Vagina (tissue), 2 donors: ENCODE measurements around the gene ADCY7. TPM values are rescaled to one million over a fixed set of nuclear protein-coding genes. Genes with fewer than 3 reads are reported as not detected.

ENCODE experiments used
- DNase-seq, 2 donors: peaks; one replicate each; pipeline ENCODE4 v3.0.0-alpha.2; 2017; ENCODE audit errors: extremely low spot score in 2 of 2
- H3K27ac ChIP-seq: fragments of 200-600 bp; sonication (generic); one replicate; pipeline ENCODE4 v1.5.1; 2019
- H3K27me3 ChIP-seq: fragments of 200-600 bp; sonication (generic); one replicate; pipeline ENCODE4 v1.5.1; 2019
- H3K36me3 ChIP-seq, 2 donors: fragments of 200-600 bp; sonication (generic); one replicate each; pipeline ENCODE4 v1.5.1; 2017 to 2019
- H3K4me1 ChIP-seq: fragments of 200-600 bp; sonication (generic); one replicate; pipeline ENCODE4 v1.5.1; 2019
- H3K4me3 ChIP-seq, 2 donors: fragments of 200-600 bp; sonication (generic); 1 replicate in 1 of 2; 2 replicates in 1 of 2; pipeline ENCODE4 v1.5.1; 2016 to 2019
- H3K9me3 ChIP-seq: fragments of 200-600 bp; sonication (generic); one replicate; pipeline ENCODE4 v1.5.1; 2019
- CTCF ChIP-seq, 3 experiments: fragments of 450-650 bp in 2 of 3; fragments of 200-600 bp in 1 of 3; sonication (generic) in 1 of 3; IDR thresholded peaks; one replicate each; pipeline ENCODE4 v1.5.1; 2017 to 2019; ENCODE audit warnings: antibody characterized with exemption in 3 of 3, mild to moderate bottlenecking in 2 of 3, moderate library complexity in 2 of 3
- POLR2A ChIP-seq, 2 donors: fragments of 450-650 bp; IDR thresholded peaks; one replicate each; pipeline ENCODE4 v1.6.1; 2017; ENCODE audit warnings: antibody characterized with exemption in 2 of 2, mild to moderate bottlenecking in 2 of 2, moderate library complexity in 2 of 2
- POLR2AphosphoS5 ChIP-seq, 2 donors: sonication (generic); formaldehyde crosslinking; IDR thresholded peaks; one replicate each; pipeline ENCODE4 v1.9.0; 2017; ENCODE audit warnings: antibody characterized with exemption in 2 of 2, mild to moderate bottlenecking in 2 of 2, low read depth in 1 of 2; ENCODE audit not compliant: insufficient read depth in 1 of 2
- intact Hi-C: fragments of 100-400 bp; cut with DNase I; formaldehyde crosslinking; loops from one replicate; pipeline ENCODE4 v1.15.1; 2023
- total RNA-seq: library from RNA; depleted of rRNA; stranded (reverse); fragments of >200 nt; gene quantifications from one replicate; pipeline ENCODE4 v1.2.3, GENCODE V29; 2016

ADCY7 gene
- total RNA-seq, 1 donor from 2014 or later, result 18.9 TPM

- Histone ChIP-seq H3K4me3 (no peak overlapping the region), H3K36me3 (no peaks in the 10 kb centered on the region)
- intact Hi-C loops, result no loop called here
Measured at GRCh38 chr16:50294955-50295354, 28.6 kb downstream of the ADCY7 start.

DNA sequence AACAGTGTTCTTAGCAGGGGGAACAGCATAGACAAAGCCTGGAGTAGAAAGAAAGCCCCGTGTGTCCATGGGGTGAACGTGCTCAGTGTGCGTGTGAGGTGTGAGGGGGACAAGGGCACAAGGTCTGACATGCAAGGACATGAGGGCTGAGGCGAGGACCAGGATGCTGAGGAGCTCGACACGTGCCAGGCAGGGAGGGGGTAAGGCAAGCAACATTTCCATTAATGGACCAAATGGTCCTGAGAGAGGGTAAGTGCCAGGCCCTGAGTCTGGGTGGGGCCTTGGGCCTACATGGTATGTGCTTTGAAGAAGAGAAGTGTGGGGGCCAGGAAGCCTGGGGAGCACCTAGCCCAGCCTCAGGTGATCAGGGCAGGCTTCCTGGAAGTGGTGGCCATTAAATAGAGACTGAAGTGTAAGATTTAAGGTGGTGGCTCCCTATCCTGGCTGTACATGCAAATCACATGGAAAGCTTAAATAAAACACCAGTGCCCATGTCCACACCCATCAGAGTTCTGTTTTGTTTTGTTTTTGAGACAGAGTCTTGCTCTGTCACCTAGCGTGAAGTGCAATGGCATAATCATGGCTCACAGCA lies 29.3 kb downstream of the ADCY7 start:
- no peak for TF ChIP-seq CTCF (IDR thresholded peaks at IDR 0.05)
- no peak for TF ChIP-seq POLR2AphosphoS5 (IDR thresholded peaks at IDR 0.05; ENCODE audit: insufficient read depth in 1 of 2, low read depth in 1 of 2)
- no peak for TF ChIP-seq POLR2A (IDR thresholded peaks at IDR 0.05)
- no peak overlapping the region for H3K4me3 ChIP-seq
- intact Hi-C loops, result no loop called here
- H3K4me1 ChIP-seq, result no peaks in the 10 kb centered on the region
- no peaks in the 10 kb centered on the region for H3K9me3 ChIP-seq
- no peaks in the 10 kb centered on the region for H3K27me3 ChIP-seq
- no peaks in the 10 kb centered on the region for H3K36me3 ChIP-seq
- H3K27ac ChIP-seq, result no peak overlapping the region
- no peak for DNase-seq

More at GRCh38 chr16:50294955-50295354, 28.6 kb downstream of the ADCY7 start:
- Histone ChIP-seq H3K4me1 (no peaks in the 10 kb centered on the region), H3K27ac (no peak overlapping the region), H3K27me3 (no peaks in the 10 kb centered on the region), H3K9me3 (no peaks in the 10 kb centered on the region)
- no peak for DNase-seq
- TF ChIP-seq CTCF (IDR thresholded peaks at IDR 0.05) (no peak), POLR2AphosphoS5 (IDR thresholded peaks at IDR 0.05; ENCODE audit: insufficient read depth in 1 of 2, low read depth in 1 of 2) (no peak), POLR2A (IDR thresholded peaks at IDR 0.05) (no peak)

DNA sequence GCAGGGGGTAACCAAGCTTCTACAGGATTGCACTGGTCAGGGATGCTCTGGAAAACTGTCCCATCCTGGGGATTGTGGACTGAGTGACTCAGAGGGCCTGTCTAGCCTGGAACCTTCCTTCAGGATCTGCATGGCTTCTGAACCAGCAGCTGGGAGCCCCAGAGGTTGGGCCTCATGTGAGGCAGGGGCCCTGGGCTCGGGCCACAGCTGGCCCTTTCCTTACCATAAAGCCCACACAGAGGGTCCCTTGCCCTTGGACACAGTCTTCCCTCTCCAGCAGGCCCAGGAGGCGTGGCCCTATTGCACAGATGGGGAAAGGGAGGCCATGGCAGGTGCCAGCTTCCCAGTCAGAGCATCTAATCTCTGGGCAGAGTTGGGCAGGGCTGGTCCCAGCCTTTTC lies 30.5 kb downstream of the ADCY7 start:
- TF ChIP-seq POLR2A (IDR thresholded peaks at IDR 0.05) (no peak), POLR2AphosphoS5 (IDR thresholded peaks at IDR 0.05; ENCODE audit: insufficient read depth in 1 of 2, low read depth in 1 of 2) (no peak), CTCF (IDR thresholded peaks at IDR 0.05) (no peak)
- Histone ChIP-seq H3K36me3 (no peaks in the 10 kb centered on the region), H3K4me3 (no peak overlapping the region), H3K9me3 (no peaks in the 10 kb centered on the region), H3K27ac (no peak overlapping the region), H3K27me3 (no peaks in the 10 kb centered on the region), H3K4me1 (no peaks in the 10 kb centered on the region)
- DNase-seq, result no peak
- intact Hi-C loops, result no loop called here

GRCh38 chr16:50297301-50298074 lies 31.1 kb downstream of the ADCY7 start:
- Histone ChIP-seq H3K27me3 (no peaks in the 10 kb centered on the region), H3K4me3 (no peak overlapping the region), H3K36me3 (no peaks in the 10 kb centered on the region), H3K9me3 (no peaks in the 10 kb centered on the region), H3K27ac (no peak overlapping the region), H3K4me1 (no peaks in the 10 kb centered on the region)
- DNase-seq, result no peak
- TF ChIP-seq POLR2AphosphoS5 (IDR thresholded peaks at IDR 0.05; ENCODE audit: insufficient read depth in 1 of 2, low read depth in 1 of 2), result no peak
- no peak for TF ChIP-seq POLR2A (IDR thresholded peaks at IDR 0.05)
- no peak for TF ChIP-seq CTCF (IDR thresholded peaks at IDR 0.05)
- intact Hi-C loops, result no loop called here

GRCh38 chr16:50298075-50298460 lies 31.7 kb downstream of the ADCY7 start:
- H3K9me3 ChIP-seq, result no peaks in the 10 kb centered on the region
- no peak for DNase-seq
- no peaks in the 10 kb centered on the region for H3K27me3 ChIP-seq
- no peak for TF ChIP-seq POLR2A (IDR thresholded peaks at IDR 0.05)
- TF ChIP-seq CTCF (IDR thresholded peaks at IDR 0.05), result no peak
- TF ChIP-seq POLR2AphosphoS5 (IDR thresholded peaks at IDR 0.05; ENCODE audit: insufficient read depth in 1 of 2, low read depth in 1 of 2), result no peak
- no peak overlapping the region for H3K4me3 ChIP-seq
- intact Hi-C loops, result no loop called here
- H3K4me1 ChIP-seq, result no peaks in the 10 kb centered on the region
- H3K36me3 ChIP-seq, result no peaks in the 10 kb centered on the region
- no peak overlapping the region for H3K27ac ChIP-seq
